NCI-H2107 (cell line): ENCODE measurements around the gene GRIA4.
"Not testable (repeated sequence)": the region's sequence is repeated elsewhere in the genome, so short reads cannot be mapped to it uniquely, and the experiment has no call there.

Experiments used
- DNase-seq: peaks from one replicate; lab custom pipeline; 2025; lab: John Stamatoyannopoulos, UW

The GRIA4 gene

GRCh38 chr11:105719073-105719822 is 109.4 kb downstream of the GRIA4 start:
- DNase-seq: no peak

- no peak for DNase-seq
Observed at GRCh38 chr11:105720096-105720495, 110.2 kb downstream of the GRIA4 start.

DNA sequence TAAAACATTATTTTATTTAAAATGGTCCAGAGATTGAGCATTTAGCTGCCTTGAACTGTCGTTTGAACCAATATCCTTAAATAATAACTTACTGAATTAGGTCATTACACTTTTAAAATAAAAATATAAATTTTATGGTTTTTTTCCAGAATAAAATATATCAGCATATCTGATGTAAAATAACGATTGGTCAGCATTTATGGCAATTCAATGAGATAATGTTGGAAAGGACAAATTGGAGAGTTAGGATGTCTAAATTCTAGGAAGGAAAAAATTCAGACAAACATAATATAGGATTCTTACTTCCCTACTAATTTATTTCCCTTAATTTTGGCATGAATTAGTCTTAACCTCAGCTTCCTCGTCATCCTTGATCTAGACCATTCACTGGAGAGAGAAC is 113.4 kb downstream of the GRIA4 start:
- DNase-seq: no peak

GRCh38 chr11:105732611-105733010 is 122.7 kb downstream of the GRIA4 start:
- DNase-seq: no peak

GRCh38 chr11:105734426-105734825 is 124.6 kb downstream of the GRIA4 start:
- no peak for DNase-seq

GRCh38 chr11:105738251-105738650 is 128.4 kb downstream of the GRIA4 start:
- DNase-seq: no peak

GRCh38 chr11:105738986-105739795 is 129.3 kb downstream of the GRIA4 start:
- DNase-seq: no peak

DNA sequence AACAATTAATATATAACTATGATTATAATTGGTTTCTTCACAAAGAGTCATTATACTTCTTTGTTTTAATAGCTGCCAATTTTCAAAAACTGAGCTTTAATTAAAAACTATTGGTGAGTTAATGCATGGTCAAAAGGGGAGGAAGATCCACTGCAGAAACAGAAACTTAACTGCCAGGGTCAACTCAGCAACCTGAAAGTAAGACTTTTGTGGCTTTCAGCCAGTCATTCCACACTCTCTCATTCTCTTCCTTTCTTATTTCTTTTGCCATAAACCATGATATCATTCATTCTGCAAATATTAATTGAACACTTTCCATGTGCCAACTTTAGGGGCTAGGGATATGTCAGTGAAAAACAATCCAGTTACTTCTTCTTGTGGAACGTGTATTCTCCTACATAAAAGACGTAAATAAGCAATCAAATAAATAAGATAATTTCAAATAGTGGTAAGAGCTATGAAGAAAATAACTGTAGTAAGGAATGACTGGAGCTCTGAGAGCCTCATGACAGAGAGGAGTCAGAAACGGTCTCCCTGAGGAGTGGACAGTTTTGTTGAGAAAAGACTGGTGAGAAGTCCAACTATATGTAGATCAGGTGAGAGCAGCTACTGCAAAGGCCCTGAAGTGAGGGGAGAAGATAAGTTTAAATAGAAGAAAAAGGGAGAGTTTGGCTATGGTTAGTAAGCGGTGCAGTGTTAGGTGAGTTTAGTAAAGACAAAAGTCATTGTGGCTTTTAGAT is 130.5 kb downstream of the GRIA4 start:
- no peak for DNase-seq

DNA sequence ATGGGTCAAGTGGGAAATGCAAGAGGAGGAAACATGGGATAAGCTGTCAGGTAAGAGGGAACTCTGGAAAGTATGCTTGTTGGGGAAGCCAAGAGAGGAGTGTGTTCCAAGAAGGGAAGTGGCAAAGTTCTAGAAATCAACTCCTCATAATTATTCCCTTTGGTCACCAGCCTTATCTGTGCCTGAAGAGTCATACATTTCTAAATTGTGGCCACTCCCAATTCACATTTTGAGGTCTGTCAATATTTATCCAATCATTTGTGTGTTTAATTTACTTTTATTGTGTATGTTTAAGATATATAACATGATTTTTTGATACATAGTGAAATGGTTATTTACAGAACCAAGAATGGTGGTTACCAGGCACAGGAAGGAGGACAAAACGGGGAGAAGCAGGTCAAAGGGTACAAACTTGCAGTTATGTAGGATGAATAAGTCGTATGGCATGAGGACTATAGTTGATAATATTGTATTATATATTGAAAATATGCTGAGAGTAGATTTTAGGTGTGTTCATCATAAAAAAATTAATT is 131.7 kb downstream of the GRIA4 start:
- no peak for DNase-seq

- no peak for DNase-seq
Observed at GRCh38 chr11:105754260-105754659, 144.4 kb downstream of the GRIA4 start.

- DNase-seq: no peak
Observed at GRCh38 chr11:105754716-105755115, 144.8 kb downstream of the GRIA4 start.

DNA sequence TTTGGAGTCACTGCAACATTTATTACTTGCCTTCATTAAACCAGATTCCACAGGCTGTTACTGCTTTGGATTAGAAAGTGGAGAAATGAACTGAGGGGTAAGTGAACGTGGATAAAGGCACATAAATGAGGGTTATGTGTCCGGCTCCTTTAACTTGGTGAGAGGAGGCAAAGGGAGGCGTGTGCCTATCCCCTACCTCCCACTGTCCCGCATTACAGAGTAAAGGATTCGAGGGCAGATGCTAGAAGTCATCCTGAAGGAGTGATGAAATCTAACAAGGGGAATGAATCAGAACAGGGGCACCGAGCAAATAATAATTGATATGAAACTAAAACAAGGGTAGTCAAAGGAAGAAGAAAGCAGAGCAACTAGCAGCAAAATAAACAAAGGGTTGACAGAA is 147.2 kb downstream of the GRIA4 start:
- DNase-seq: no peak

DNA sequence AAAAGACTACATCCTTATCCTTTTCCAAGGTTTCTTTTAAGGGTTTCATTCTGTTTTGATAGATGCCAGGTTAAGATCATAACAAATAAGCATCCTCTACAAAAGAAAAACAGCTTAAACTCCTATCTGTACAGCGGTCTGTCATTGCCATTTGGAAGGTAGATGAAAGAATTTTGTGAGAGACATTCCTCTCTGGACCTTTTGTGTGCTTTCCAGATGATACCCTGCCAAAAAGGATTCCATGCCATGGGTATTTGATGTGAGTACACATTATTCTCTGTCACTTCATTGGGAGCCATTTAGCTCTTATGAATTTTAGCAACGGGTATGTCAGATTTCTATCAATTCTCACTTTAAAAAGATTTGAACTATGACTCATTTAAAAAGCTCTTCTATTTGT is 153.7 kb downstream of the GRIA4 start:
- DNase-seq: no peak

- no peak for DNase-seq
Observed at GRCh38 chr11:105767931-105768330, 158.1 kb downstream of the GRIA4 start.

DNA sequence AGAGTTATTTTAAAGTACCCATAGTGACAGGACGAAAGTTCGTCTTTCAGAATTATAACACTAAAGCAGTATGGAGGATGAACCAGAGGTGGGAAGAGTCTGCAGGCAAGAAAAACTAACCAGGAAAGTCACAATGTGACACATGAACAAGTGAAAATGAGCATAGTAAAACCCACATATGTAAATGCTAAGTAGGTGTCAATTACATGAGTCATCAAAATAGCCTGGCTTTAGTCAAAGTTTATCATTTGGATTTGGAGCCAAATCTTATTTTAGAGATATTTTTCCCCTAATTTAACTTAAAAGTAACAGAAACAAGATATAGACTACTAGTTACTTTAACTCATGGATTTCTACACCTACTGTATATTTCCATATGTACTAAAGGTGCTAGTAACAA is 159.8 kb downstream of the GRIA4 start:
- no peak for DNase-seq

DNA sequence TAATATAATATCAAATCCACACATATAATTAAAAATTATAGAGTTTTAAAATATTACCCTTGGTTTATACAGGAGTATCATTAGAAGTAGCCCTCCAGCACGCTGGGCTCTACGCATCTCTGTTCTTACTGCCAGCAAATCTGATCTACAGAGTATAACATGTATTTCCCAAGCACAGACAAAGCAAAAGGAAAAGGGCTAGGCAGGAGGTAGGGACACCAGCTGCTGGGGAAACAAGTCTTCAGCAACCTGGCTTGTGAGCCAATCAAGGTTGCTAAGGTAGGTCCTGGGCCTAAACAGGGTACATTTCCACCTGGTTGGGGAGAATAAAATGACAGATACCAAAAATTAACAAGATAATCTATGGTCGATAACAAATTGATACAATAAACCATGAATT is 163.6 kb downstream of the GRIA4 start:
- not testable (repeated sequence) for DNase-seq

DNA sequence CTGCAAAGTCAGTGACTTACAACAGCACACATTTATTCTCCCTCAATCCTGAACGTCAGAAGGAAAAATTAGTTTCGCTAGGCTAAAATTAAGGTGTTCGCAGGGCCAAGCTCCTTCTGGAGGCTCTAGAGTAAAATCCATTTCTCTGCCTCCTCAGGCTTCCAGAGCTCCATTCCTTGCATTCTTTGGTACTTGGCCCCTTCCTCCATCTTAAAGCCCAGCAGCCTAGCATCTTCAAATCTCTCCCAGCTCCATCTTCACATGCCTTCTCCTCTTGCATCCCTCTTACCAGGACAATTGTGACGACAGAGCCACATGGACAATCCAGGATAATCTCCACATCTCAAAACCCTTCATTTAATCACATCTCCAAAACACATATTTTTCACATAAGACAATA is 165.0 kb downstream of the GRIA4 start:
- DNase-seq: no peak

- DNase-seq: no peak
Observed at GRCh38 chr11:105780781-105781525, 171.1 kb downstream of the GRIA4 start.

GRCh38 chr11:105781807-105782206 is 171.9 kb downstream of the GRIA4 start:
- DNase-seq: no peak

GRCh38 chr11:105783216-105783615 is 173.3 kb downstream of the GRIA4 start:
- no peak for DNase-seq

- DNase-seq: not testable (repeated sequence)
Observed at GRCh38 chr11:105785850-105786249, 176.0 kb downstream of the GRIA4 start.

DNA sequence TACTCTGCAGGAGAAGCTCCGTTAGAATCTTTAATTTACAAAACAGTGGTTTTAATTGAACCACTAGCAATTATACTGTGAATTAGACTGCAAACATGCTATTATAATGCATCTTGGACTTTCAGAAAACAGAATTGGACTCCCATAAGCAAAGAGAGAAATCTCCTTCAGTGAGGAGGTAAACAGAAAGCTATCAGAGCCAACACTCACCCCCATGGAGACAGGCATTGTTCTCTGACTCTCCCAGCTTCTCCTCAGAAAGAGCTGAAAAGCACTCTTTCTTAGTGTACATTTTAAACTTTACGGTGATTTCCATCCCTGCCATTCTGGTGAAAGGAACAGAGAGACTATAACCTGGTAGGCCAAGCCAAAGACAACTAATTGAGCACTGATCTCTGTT is 176.9 kb downstream of the GRIA4 start:
- no peak for DNase-seq
